Measurements from ENCODE around the gene MISP3.

Gene MISP3

DNA sequence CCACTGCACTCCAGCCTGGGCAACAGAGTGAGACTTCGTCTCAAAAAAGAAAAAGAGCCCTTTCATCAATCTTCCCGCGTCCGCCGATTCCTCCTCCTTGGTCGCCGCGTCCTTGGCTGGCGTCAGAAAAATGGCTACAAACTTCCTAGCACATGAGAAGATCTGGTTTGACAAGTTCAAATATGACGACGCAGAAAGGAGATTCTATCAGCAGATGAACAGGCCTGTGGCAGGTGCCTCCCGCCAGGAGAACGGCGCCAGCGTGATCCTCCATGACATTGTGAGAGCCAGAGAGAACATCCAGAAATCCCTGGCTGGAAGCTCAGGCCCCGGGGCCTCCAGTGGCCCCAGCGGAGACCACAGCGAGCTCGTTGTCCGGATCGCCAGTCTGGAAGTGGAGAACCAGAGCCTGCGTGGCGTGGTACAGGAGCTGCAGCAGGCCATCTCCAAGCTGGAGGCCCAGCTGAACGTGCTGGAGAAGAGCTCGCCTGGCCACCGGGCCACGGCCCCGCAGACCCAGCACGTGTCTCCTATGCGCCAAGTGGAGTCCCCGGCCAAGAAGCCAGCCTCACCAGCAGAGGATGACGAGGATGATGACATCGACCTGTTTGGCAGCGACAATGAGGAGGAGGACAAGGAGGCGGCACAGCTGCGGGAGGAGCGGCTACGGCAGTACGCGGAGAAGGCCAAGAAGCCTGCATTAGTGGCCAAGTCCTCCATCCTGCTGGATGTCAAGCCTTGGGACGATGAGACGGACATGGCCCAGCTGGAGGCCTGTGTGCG, 2.1 kb upstream of the MISP3 start:
- H3K4me3 ChIP-seq (ENCODE audit: low read depth, low read length), result no peak overlapping the region
- no peak for TF ChIP-seq CTCF (IDR thresholded peaks at IDR 0.05; ENCODE audit: low read depth, low read length)

DNA sequence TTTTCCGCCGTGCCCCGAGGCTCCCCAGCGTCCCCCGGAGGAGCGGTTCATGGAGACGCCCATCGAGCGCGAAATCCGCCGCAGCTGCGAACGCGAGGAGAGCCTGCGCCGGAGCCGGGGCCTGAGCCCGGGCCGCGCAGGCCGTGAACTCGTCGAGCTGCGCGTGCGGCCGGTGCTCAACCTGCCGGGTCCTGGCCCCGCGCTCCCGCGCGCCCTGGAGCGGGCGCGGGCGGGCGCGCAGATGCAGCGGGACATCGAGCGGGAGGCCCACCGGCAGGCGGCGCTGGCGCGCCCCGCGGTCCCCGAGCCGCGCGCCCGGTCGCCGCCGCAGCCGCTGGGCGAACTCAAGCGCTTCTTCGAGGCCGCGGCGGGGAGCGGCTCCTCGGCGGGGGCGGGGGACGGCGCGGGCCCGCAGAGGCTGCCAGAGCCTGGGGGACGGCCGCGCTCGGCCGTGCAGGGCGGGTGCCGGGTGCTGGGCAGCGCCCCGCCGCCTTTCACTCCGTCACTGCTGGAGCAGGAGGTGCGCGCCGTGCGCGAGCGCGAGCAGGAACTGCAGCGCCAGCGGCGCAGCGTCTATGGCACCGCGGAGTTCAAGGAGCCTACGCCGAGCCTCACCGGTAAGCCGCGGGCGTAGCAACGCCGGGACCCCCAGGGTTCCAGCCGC, 807 bp downstream of the MISP3 start:
- peak overlapping the region; percentile 74 for H3K4me3 ChIP-seq (ENCODE audit: low read depth, low read length)
- no peak for TF ChIP-seq CTCF (IDR thresholded peaks at IDR 0.05; ENCODE audit: low read depth, low read length)

DNA sequence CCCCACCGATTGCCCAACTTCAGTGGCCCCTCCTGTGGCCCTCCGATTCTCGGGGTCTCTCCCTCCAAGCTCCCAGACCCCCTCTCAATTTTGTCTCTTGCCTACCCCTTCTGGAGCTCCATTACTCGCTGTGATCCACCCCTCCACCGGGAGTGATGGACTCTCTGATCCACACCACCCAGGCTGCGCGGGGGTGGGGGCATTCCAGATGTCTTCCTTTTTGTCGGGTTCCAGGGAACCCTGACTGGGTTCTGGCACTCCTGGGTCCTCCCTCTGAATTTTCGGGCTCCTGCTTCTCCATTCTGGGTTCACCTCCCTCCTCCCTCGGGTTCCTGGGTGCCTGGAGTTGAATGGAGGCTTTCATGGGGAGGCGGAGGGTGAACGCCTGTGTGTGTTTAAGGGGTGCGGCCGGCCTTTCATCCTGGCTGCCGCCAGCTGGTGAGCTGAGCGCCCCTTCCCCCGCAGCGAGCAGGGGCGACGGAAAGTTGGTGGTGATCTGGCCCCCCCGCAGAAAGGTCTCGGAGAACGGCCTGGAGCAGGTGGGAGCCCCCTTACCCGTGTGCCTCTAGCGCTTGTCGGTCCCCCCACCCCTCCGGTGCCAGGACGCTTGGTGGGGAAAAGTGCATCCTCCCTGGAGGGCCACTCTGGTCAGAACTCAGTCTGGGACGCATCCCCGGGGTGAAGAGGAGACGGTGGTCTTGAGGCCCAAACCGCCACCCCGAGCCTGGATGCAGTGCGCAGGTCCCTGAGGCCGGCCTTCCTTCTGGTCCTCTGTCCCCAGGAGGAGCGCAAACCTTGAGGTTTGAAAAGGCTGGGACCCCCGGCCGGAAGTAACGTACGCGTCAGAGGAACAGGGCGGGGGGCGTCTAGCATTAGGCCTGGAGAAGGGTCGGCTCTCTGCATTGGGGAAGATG, 1.6 kb downstream of the MISP3 start:
- TF ChIP-seq CTCF (IDR thresholded peaks at IDR 0.05; ENCODE audit: low read depth, low read length), result no peak
- H3K4me3 ChIP-seq (ENCODE audit: low read depth, low read length), result peak overlapping the region; percentile 74

GRCh38 chr19:14078411-14078810, 5.8 kb downstream of the MISP3 start:
- no peak overlapping the region for H3K4me3 ChIP-seq (ENCODE audit: low read depth, low read length)
- no peak for TF ChIP-seq CTCF (IDR thresholded peaks at IDR 0.05; ENCODE audit: low read depth, low read length)

GRCh38 chr19:14080887-14081796, 8.6 kb downstream of the MISP3 start:
- TF ChIP-seq CTCF (IDR thresholded peaks at IDR 0.05; ENCODE audit: low read depth, low read length), result no peak
- H3K4me3 ChIP-seq (ENCODE audit: low read depth, low read length), result peak overlapping the region; percentile 78

- peak overlapping the region; percentile 74 for H3K4me3 ChIP-seq (ENCODE audit: low read depth, low read length)
- no peak for TF ChIP-seq CTCF (IDR thresholded peaks at IDR 0.05; ENCODE audit: low read depth, low read length)
Observed at GRCh38 chr19:14081797-14082674, 9.4 kb downstream of the MISP3 start.
